ENCODE results near the gene ATP8B4.

Gene ATP8B4

GRCh38 chr15:49826640-49827234 lies 292.3 kb downstream of the ATP8B4 start:
- no peak overlapping the region for H3K4me3 ChIP-seq (ENCODE audit: control insufficient read depth, low read depth, low read length)
- DNase-seq (ENCODE audit: low read depth) = no peak
- no peak for TF ChIP-seq CTCF (conservative IDR thresholded peaks at IDR 0.05; ENCODE audit: control insufficient read depth, insufficient read depth, low read depth, low read length)

GRCh38 chr15:49824775-49825099 lies 294.3 kb downstream of the ATP8B4 start:
- H3K4me3 ChIP-seq (ENCODE audit: control insufficient read depth, low read depth, low read length) = no peak overlapping the region
- no peak for TF ChIP-seq CTCF (conservative IDR thresholded peaks at IDR 0.05; ENCODE audit: control insufficient read depth, insufficient read depth, low read depth, low read length)
- no peak for DNase-seq (ENCODE audit: low read depth)

- no peak for TF ChIP-seq CTCF (conservative IDR thresholded peaks at IDR 0.05; ENCODE audit: control insufficient read depth, insufficient read depth, low read depth, low read length)
- H3K4me3 ChIP-seq (ENCODE audit: control insufficient read depth, low read depth, low read length) = no peak overlapping the region
- no peak for DNase-seq (ENCODE audit: low read depth)
These were observed 294.9 kb downstream of the ATP8B4 start for GRCh38 chr15:49823987-49824774.

GRCh38 chr15:49817100-49817499 lies 301.9 kb downstream of the ATP8B4 start:
- no peak for TF ChIP-seq CTCF (conservative IDR thresholded peaks at IDR 0.05; ENCODE audit: control insufficient read depth, insufficient read depth, low read depth, low read length)
- DNase-seq (ENCODE audit: low read depth) = no peak
- H3K4me3 ChIP-seq (ENCODE audit: control insufficient read depth, low read depth, low read length) = no peak overlapping the region

- peak; percentile 90 for DNase-seq (ENCODE audit: low read depth)
- TF ChIP-seq CTCF (conservative IDR thresholded peaks at IDR 0.05; ENCODE audit: control insufficient read depth, insufficient read depth, low read depth, low read length) = no peak
- H3K4me3 ChIP-seq (ENCODE audit: control insufficient read depth, low read depth, low read length) = no peak overlapping the region
These were observed 303.1 kb downstream of the ATP8B4 start for GRCh38 chr15:49815950-49816349.

- no peak overlapping the region for H3K4me3 ChIP-seq (ENCODE audit: control insufficient read depth, low read depth, low read length)
- peak; percentile 12 for DNase-seq (ENCODE audit: low read depth)
- TF ChIP-seq CTCF (conservative IDR thresholded peaks at IDR 0.05; ENCODE audit: control insufficient read depth, insufficient read depth, low read depth, low read length) = no peak
These were observed 303.5 kb downstream of the ATP8B4 start for GRCh38 chr15:49815526-49815925.

All from fibroblast of mammary gland (primary cell).